NCI-H748 (cell line): ENCODE results near the gene IL31RA.

ENCODE experiments used
- DNase-seq: peaks from one replicate; lab custom pipeline; 2025; ENCODE audit not compliant: unreplicated experiment; lab: John Stamatoyannopoulos, UW

Gene IL31RA

GRCh38 chr5:55858104-55858503, 6.9 kb downstream of the IL31RA start:
- no peak for DNase-seq

GRCh38 chr5:55860288-55860687, 9.1 kb downstream of the IL31RA start:
- DNase-seq = no peak

- no peak for DNase-seq
Observed at GRCh38 chr5:55860709-55861108, 9.6 kb downstream of the IL31RA start.

- no peak for DNase-seq
Observed at GRCh38 chr5:55864606-55865541, 13.7 kb downstream of the IL31RA start.

- no peak for DNase-seq
Observed at GRCh38 chr5:55865831-55866230, 14.7 kb downstream of the IL31RA start.

GRCh38 chr5:55866485-55866884, 15.3 kb downstream of the IL31RA start:
- DNase-seq = no peak

GRCh38 chr5:55866934-55867333, 15.8 kb downstream of the IL31RA start:
- no peak for DNase-seq

GRCh38 chr5:55868846-55869245, 17.7 kb downstream of the IL31RA start:
- DNase-seq = no peak

- no peak for DNase-seq
Observed at GRCh38 chr5:55869847-55870246, 18.7 kb downstream of the IL31RA start.

GRCh38 chr5:55873234-55873633, 22.1 kb downstream of the IL31RA start:
- no peak for DNase-seq

GRCh38 chr5:55877655-55878054, 26.5 kb downstream of the IL31RA start:
- no peak for DNase-seq

GRCh38 chr5:55880453-55880852, 29.3 kb downstream of the IL31RA start:
- DNase-seq = no peak

- DNase-seq = no peak
Observed at GRCh38 chr5:55885359-55885758, 34.2 kb downstream of the IL31RA start.

- no peak for DNase-seq
Observed at GRCh38 chr5:55888205-55888604, 37.0 kb downstream of the IL31RA start.

GRCh38 chr5:55892479-55892878, 41.3 kb downstream of the IL31RA start:
- DNase-seq = no peak

- DNase-seq = no peak
Observed at GRCh38 chr5:55894135-55894534, 43.0 kb downstream of the IL31RA start.

- DNase-seq = no peak
Observed at GRCh38 chr5:55895346-55895745, 44.2 kb downstream of the IL31RA start.

- no peak for DNase-seq
Observed at GRCh38 chr5:55896238-55896637, 45.1 kb downstream of the IL31RA start.

GRCh38 chr5:55896663-55897062, 45.5 kb downstream of the IL31RA start:
- no peak for DNase-seq

- no peak for DNase-seq
Observed at GRCh38 chr5:55897206-55897894, 46.2 kb downstream of the IL31RA start.

- DNase-seq = no peak
Observed at GRCh38 chr5:55897905-55898304, 46.7 kb downstream of the IL31RA start.

- no peak for DNase-seq
Observed at GRCh38 chr5:55899344-55899743, 48.2 kb downstream of the IL31RA start.
